HUDEP-2 (cell line): Measurements from ENCODE around the gene DCUN1D4.

ENCODE experiments used
- DNase-seq, 76 experiments: peaks; one replicate each; lab custom pipeline; 2025; ENCODE audit not compliant: unreplicated experiment in 76 of 76; lab: John Stamatoyannopoulos, UW

The DCUN1D4 gene

DNA sequence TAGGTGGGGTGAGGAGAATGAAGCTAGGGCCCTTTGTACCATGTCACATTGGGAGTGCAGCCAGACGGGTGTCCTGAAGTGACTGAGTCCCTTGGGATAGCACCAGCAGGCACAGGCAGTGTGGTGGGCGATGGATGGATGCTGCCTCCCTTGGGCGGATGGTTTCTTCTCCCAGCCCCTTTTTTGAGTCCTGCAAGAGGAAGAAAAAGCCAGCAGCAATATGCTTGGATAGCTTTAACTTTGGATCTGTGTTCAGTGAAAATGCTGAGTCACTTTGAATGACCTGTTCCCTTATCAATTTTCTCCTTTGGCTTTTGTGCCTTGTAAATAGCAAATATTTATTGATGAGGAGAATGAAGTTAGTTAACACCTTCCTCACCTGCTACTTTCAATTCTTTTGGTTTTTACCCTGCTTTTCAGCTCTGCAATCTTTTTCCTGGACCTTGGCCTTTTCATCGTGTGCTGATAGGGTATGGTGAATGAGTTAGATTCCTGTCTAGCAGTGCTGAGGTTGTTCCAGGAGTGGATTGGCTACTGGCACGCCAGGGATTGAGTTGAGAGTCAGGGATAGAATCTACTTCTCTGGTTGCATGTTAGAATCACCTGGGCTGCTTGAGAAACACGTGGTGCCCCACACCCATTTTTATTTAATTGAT lies 10.2 kb downstream of the DCUN1D4 start:
- peak in 4 of 76 experiments; percentile 1 to 9 (median 3) for DNase-seq

DNA sequence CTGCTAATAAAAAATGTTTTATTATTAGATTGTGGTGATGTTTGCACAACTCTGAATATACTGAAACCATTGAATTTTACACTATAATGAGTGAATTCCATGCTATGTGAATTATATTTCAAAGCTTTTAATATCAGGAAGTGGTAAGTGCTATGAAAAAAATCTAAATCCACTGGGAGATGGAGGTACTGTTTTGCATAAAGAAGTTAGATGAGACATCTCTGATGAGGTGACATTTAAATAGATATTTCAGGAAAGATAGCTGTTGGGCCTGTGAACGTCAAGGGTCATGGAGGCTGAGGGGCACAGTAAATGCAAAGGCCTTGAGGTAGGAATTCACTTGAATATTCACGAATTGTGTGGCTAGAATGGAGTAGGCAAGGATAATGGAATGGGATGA lies 12.3 kb downstream of the DCUN1D4 start:
- DNase-seq = no peak

GRCh38 chr4:51855751-51856150 lies 12.8 kb downstream of the DCUN1D4 start:
- no peak for DNase-seq

DNA sequence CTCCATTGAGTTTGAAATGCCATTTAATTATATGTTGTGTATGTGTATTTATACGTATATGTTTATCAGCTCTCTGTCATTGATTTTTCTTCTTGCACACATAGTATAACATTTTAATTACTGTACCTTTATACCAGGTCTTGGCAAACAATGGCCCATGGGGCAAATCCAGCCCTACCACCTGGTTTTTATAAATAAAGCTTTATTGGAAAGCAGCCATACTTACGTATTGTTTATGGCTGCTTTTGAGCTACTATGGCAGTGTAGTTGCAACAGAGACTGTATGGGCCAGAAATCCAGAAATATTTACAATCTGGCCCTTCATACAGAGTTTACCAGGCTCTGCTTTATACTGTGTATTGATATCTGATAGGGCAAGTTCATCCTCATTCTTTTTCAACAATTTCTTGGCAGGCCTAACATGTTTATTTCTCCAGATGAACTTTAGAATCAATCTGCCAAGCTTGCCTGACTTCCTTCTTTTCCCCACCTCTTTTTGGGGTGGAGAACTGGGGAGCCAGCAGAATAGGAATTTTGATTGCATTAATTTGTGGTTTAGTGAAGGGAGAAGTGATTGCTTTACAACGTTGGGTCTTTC lies 15.8 kb downstream of the DCUN1D4 start:
- DNase-seq = no peak

GRCh38 chr4:51859476-51860031 lies 16.6 kb downstream of the DCUN1D4 start:
- DNase-seq = no peak

DNA sequence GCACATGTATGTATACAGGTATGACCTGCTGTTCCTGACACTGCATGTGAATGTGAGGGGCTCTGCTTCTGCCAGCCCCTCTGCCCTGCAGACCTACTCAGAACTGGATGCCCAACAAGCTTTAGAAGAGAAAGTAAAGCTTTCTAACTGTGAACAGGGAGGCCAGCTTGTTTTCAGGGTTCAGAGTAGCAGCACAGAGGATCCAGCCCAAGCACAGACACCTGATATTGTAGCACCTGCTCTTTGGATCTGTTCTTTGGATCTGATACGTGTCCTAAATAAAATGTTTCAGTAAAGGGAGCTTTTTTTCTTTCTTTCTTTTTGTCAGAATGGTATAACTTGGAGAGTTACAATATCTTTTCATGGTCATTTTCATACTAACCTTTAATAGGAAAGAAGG lies 19.2 kb downstream of the DCUN1D4 start:
- DNase-seq = no peak

DNA sequence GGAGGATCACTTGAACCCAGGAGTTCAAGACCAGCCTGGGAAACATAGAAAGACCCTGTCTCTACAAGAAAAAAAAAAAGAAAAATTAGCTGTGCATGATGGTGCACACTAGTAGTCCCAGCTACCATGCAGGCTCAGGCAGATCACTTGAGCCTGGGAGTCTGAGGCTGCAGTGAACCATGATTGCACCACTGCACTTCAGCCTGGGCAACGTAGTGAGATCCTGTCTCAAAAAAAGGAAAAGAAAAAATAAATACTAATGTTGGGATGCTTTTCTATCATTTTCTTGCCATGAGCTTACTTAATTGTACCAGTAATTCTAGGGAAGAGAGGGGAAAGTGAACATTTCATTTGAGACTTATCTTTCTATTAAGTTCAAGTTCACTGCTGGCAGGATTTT lies 19.8 kb downstream of the DCUN1D4 start:
- no peak for DNase-seq

DNA sequence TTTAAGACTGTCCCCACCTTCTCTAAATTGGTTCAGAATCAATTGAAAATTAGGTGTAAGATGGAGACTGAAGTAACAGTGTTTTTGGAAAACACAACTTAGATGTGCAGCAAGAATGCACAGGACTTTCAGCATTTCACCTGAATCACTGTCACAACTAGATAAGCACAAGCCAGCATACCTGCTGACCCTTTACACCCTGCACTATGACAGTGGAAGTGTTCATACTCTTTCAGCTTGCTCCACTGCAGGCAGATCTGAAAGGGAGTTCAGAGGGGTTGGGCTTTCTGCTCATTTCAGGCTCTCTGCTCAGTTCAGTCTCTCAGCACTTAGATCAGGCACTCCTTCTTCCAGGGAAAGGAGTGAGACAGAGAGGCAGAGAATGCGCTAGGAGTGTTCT lies 22.8 kb downstream of the DCUN1D4 start:
- no peak for DNase-seq

DNA sequence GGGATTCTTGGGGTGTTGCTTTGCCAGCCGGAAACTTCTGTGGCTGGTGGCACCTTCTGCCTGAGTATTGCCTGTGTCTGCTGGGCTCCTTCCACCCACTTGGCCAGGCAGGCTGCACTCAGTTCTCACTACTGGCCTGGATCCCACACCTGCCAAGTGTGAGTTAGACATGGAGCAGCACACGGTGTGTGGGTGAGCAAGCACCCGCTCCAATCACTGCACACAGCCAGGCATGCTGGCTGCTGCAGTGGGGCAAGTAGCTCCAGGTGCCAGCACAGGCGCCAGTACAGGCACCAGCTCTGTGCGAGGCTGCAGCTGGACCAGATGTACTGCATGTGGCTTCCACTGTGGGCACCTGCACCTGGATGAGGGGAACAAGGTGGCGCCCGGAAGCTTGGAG lies 23.9 kb downstream of the DCUN1D4 start:
- no peak for DNase-seq

- no peak for DNase-seq
Measured at GRCh38 chr4:51867689-51868448, 24.9 kb downstream of the DCUN1D4 start.

DNA sequence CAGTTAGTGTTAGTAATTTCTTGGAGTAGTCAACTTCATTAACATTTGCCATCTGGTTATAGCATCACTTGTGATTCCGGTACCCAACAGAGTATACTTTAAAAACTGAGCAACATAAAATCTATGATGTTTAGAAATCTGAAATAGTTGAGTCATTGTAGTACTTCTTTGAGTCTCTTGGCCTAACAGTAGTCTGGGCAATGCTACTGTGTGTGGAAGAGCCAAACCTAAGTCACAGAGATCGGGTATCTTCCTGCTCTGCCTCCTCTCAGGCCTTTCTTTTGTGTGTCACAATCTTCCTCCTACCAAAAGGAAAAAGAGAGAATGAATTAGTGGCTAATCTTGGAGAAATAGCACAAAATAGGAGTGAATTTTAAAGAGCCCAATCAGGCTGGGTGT lies 25.5 kb downstream of the DCUN1D4 start:
- DNase-seq = no peak

GRCh38 chr4:51870441-51871188 lies 27.7 kb downstream of the DCUN1D4 start:
- no peak for DNase-seq

GRCh38 chr4:51872283-51872997 lies 29.5 kb downstream of the DCUN1D4 start:
- no peak for DNase-seq

DNA sequence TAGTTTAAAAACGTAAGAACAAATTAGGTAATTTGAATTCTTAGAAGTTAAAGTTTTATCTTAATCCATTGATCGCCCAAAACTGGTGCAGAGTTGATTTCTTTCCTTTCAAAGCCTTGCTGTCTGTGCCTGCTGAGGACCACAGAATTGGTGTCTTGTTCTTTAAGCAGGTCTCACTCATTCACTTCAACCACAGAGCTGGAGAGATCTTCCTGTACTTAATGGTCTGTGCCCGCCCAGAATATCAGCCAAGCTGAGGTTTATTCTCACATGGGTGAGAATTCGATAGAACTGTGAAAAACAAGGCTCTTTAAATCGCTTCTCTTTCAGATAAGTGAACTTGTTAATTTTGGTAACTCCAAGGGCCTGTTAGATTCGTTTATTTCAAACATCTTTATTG lies 31.6 kb downstream of the DCUN1D4 start:
- no peak for DNase-seq

- no peak for DNase-seq
Measured at GRCh38 chr4:51878431-51878830, 35.5 kb downstream of the DCUN1D4 start.

DNA sequence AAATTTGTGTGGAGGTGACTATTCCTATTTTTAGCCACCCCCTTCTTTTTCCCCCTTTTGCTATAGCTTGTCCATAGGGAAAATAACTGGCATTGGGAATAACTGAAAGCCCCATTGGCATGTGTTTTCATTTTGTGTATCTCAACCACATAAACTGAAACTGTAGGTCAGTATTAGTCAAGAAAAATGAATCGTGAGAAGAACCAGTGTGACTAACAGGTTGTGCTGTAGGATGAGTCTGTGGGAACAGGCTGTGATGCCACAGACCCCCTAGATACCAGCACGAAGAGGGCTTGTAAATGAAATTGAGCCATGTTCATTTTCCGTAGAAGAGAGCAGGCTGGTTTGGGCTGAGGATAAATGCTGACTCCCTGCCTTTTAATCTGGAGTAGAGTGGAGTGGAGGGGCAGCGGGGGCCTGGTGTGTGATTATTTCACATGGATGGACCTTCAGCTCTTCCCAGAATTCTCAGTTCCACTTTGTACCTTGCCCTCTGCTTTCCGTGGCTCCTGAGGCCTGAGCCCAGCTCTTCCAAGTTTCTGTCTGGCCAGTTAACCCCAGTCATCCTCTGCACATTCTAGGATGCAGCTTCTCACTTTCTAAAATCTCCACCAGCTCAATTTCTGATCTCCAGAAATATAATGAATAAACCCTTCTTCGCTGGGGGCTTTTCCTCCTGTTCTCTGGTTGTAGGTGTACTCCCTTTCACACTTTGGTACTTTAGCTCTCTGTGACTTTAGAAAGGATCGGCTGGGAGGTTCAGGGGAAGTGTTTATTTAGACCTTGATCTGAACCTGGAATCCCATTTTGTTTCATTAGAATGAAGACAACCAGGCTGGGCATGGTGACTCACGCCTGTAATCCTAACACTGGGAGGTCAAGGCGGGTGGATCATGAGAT lies 37.3 kb downstream of the DCUN1D4 start:
- DNase-seq = no peak

DNA sequence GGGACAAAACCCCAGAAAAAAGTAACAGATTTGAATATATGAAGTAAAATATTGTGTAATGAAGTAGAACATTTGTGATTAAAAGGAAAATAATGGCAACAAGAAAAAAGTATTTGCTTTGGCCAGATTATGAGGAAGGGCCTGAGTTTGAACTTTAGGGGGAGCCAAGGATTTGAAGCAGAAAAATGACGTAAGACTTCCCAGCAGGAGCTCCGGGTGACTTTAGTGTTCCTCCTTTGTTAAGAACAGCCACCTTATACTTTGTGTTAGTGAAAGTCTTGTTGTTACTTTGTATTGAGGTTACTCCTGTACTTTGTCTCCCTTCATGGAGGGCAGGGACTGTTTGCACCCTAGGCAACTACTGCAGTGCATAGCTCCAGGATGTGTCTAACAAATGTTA lies 41.1 kb downstream of the DCUN1D4 start:
- no peak for DNase-seq

- DNase-seq = no peak
Measured at GRCh38 chr4:51884606-51885005, 41.7 kb downstream of the DCUN1D4 start.

- peak in 7 of 76 experiments; percentile 2 to 32 (median 6) for DNase-seq
Measured at GRCh38 chr4:51885363-51885762, 42.4 kb downstream of the DCUN1D4 start.
